Measurements from ENCODE around the gene GRHL1. TPM values are rescaled to one million over a fixed set of nuclear protein-coding genes. Genes with fewer than 3 reads are reported as not detected.

The GRHL1 gene
- total RNA-seq, 3 donors from 2014 or later: 0.41 to 2.0 (median 1.9) TPM

GRCh38 chr2:10017313-10017941, 65.9 kb downstream of the GRHL1 start:
- ATAC-seq (no peak), DNase-seq (no peak)
- no peak for TF ChIP-seq CTCF (IDR thresholded peaks at IDR 0.05)
- no peaks in the 10 kb centered on the region for H3K4me1 ChIP-seq (ENCODE audit: low read depth)
- no peaks in the 10 kb centered on the region for H3K9me3 ChIP-seq
- H3K4me3 ChIP-seq: no peak overlapping the region
- intact Hi-C loops (cut with DNase I, micrococcal nuclease): no loop called here
- no peaks in the 10 kb centered on the region for H3K36me3 ChIP-seq (ENCODE audit: low read depth)

- DNase-seq (peak in 1 of 3 donors; percentile 27), ATAC-seq (no peak)
- no peak for TF ChIP-seq CTCF (IDR thresholded peaks at IDR 0.05)
These were observed 67.7 kb downstream of the GRHL1 start for GRCh38 chr2:10019174-10019573.

GRCh38 chr2:10019602-10020400, 68.3 kb downstream of the GRHL1 start:
- H3K4me3 ChIP-seq: no peak overlapping the region
- no peaks in the 10 kb centered on the region for H3K4me1 ChIP-seq (ENCODE audit: low read depth)
- no peak for TF ChIP-seq CTCF (IDR thresholded peaks at IDR 0.05)
- no peaks in the 10 kb centered on the region for H3K36me3 ChIP-seq (ENCODE audit: low read depth)
- DNase-seq: peak in 1 of 3 donors; percentile 44
- intact Hi-C loops (cut with DNase I, micrococcal nuclease): no loop called here
- no peaks in the 10 kb centered on the region for H3K9me3 ChIP-seq
- ATAC-seq: no peak

More at GRCh38 chr2:10019174-10019573, 67.7 kb downstream of the GRHL1 start:
- H3K9me3 ChIP-seq: no peaks in the 10 kb centered on the region
- intact Hi-C loops (cut with DNase I, micrococcal nuclease): no loop called here
- H3K4me3 ChIP-seq: no peak overlapping the region
- no peaks in the 10 kb centered on the region for H3K36me3 ChIP-seq (ENCODE audit: low read depth)
- H3K4me1 ChIP-seq (ENCODE audit: low read depth): no peaks in the 10 kb centered on the region

- DNase-seq (peak in 2 of 3 donors; percentile 7 to 44), ATAC-seq (no peak)
- intact Hi-C loops (cut with DNase I, micrococcal nuclease): no loop called here
- H3K36me3 ChIP-seq (ENCODE audit: low read depth): no peaks in the 10 kb centered on the region
- H3K4me1 ChIP-seq (ENCODE audit: low read depth): no peaks in the 10 kb centered on the region
- TF ChIP-seq CTCF (IDR thresholded peaks at IDR 0.05): no peak
- H3K4me3 ChIP-seq: no peak overlapping the region
- no peaks in the 10 kb centered on the region for H3K9me3 ChIP-seq
These were observed 70.5 kb downstream of the GRHL1 start for GRCh38 chr2:10022041-10022421.

- no peak for TF ChIP-seq CTCF (IDR thresholded peaks at IDR 0.05)
- Histone ChIP-seq H3K4me3 (no peak overlapping the region), H3K9me3 (no peaks in the 10 kb centered on the region), H3K4me1 (ENCODE audit: low read depth) (no peaks in the 10 kb centered on the region), H3K36me3 (ENCODE audit: low read depth) (no peaks in the 10 kb centered on the region)
- no peak for ATAC-seq
- DNase-seq: peak in 2 of 3 donors; percentile 8 to 18
- intact Hi-C loops (cut with DNase I, micrococcal nuclease): no loop called here
These were observed 71.0 kb downstream of the GRHL1 start for GRCh38 chr2:10022445-10022844.

Data from mucosa of descending colon (tissue), 3 donors.